Middle frontal gyrus (tissue), 1 donor: Measurements from ENCODE around the gene FAM72D.
"Not testable (repeated sequence)": the region's sequence is repeated elsewhere in the genome, so short reads cannot be mapped to it uniquely, and the experiment has no call there.

Experiments used
- DNase-seq: peaks from one replicate; pipeline ENCODE4 v3.0.0-alpha.2; 2015; ENCODE audit warnings: low spot score; ENCODE audit errors: extremely low spot score

FAM72D gene

GRCh38 chr1:145095284-145096057 lies at the start of gene FAM72D, which contains the start of gene SRGAP2B:
Gene FAM72D (plus strand): TSS chr1:145095974. CDS start chr1:145096848, 874 bp downstream.
Gene SRGAP2B (minus strand): TSS chr1:145095328. CDS start chr1:145092901, 2,427 bp downstream.
- not testable (repeated sequence) for DNase-seq

GRCh38 chr1:145047553-145047952 lies 48.2 kb upstream of the FAM72D start:
- not testable (repeated sequence) for DNase-seq

GRCh38 chr1:145048181-145048856 lies 47.5 kb upstream of the FAM72D start:
- not testable (repeated sequence) for DNase-seq

- DNase-seq, result not testable (repeated sequence)
These were observed 43.6 kb upstream of the FAM72D start for GRCh38 chr1:145052019-145052776.

GRCh38 chr1:145053428-145053827 lies 42.3 kb upstream of the FAM72D start:
- DNase-seq, result not testable (repeated sequence)

GRCh38 chr1:145055217-145055760 lies 40.5 kb upstream of the FAM72D start:
- not testable (repeated sequence) for DNase-seq

GRCh38 chr1:145058184-145058583 lies 37.6 kb upstream of the FAM72D start:
- DNase-seq, result not testable (repeated sequence)

GRCh38 chr1:145063285-145063684 lies 32.5 kb upstream of the FAM72D start:
- not testable (repeated sequence) for DNase-seq

GRCh38 chr1:145063941-145064648 lies 31.7 kb upstream of the FAM72D start:
- DNase-seq, result not testable (repeated sequence)

- DNase-seq, result not testable (repeated sequence)
These were observed 30.5 kb upstream of the FAM72D start for GRCh38 chr1:145065194-145065826.

- not testable (repeated sequence) for DNase-seq
These were observed 29.3 kb upstream of the FAM72D start for GRCh38 chr1:145066486-145066885.

- DNase-seq, result not testable (repeated sequence)
These were observed 24.2 kb upstream of the FAM72D start for GRCh38 chr1:145071569-145071968.

- DNase-seq, result not testable (repeated sequence)
These were observed 21.7 kb upstream of the FAM72D start for GRCh38 chr1:145074021-145074559.

- not testable (repeated sequence) for DNase-seq
These were observed 18.9 kb upstream of the FAM72D start for GRCh38 chr1:145076877-145077276.

GRCh38 chr1:145077872-145078786 lies 17.6 kb upstream of the FAM72D start:
- DNase-seq, result not testable (repeated sequence)

- DNase-seq, result not testable (repeated sequence)
These were observed 16.9 kb upstream of the FAM72D start for GRCh38 chr1:145078787-145079370.

- DNase-seq, result not testable (repeated sequence)
These were observed 16.0 kb upstream of the FAM72D start for GRCh38 chr1:145079737-145080136.

GRCh38 chr1:145080193-145080592 lies 15.6 kb upstream of the FAM72D start:
- DNase-seq, result not testable (repeated sequence)
